Lower leg skin (tissue), 3 donors: Measurements from ENCODE around the gene RPF1.

Experiments used
- POLR2A ChIP-seq, 2 donors: fragments of 450-650 bp; IDR thresholded peaks; one replicate each; pipeline ENCODE4 v1.6.1; 2016 to 2017; ENCODE audit warnings: antibody characterized with exemption in 2 of 2, mild to moderate bottlenecking in 1 of 2, moderate library complexity in 1 of 2
- TF ChIP-seq, protein P1 (sequence below), 3 donors: fragments of 450-650 bp; IDR thresholded peaks; one replicate each; pipeline ENCODE4 v1.5.1; 2016; ENCODE audit warnings: antibody characterized with exemption in 3 of 3, mild to moderate bottlenecking in 3 of 3, moderate library complexity in 2 of 3

DNA sequence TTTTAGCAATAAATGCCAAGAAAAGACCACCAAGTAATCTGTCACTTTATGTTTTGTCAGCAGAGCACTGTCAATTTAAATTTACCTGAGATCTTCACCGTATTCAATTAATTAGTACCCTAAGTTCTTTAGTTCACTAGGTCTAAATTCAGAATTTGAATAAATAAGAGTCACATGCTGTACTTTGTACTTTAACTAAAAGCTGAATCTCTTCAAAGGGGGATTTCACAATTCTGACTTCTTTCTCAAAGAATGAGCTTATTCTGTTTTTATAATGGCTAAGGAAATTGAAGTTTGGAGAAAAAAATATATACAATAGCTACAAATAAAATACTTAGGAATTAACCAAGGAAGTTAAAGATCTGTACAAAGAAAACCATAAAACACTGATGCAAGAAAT, 29.4 kb downstream of the RPF1 start:
- TF ChIP-seq, protein P1, sequence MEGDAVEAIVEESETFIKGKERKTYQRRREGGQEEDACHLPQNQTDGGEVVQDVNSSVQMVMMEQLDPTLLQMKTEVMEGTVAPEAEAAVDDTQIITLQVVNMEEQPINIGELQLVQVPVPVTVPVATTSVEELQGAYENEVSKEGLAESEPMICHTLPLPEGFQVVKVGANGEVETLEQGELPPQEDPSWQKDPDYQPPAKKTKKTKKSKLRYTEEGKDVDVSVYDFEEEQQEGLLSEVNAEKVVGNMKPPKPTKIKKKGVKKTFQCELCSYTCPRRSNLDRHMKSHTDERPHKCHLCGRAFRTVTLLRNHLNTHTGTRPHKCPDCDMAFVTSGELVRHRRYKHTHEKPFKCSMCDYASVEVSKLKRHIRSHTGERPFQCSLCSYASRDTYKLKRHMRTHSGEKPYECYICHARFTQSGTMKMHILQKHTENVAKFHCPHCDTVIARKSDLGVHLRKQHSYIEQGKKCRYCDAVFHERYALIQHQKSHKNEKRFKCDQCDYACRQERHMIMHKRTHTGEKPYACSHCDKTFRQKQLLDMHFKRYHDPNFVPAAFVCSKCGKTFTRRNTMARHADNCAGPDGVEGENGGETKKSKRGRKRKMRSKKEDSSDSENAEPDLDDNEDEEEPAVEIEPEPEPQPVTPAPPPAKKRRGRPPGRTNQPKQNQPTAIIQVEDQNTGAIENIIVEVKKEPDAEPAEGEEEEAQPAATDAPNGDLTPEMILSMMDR (IDR thresholded peaks at IDR 0.05) = no peak
- no peak for TF ChIP-seq POLR2A (IDR thresholded peaks at IDR 0.05)
